ENCODE measurements around the gene PFKL. TPM values are rescaled to one million over a fixed set of nuclear protein-coding genes. Genes with fewer than 3 reads are reported as not detected.
"Not testable (repeated sequence)": the region's sequence is repeated elsewhere in the genome, so short reads cannot be mapped to it uniquely, and the experiment has no call there.

The PFKL gene
- total RNA-seq, 2 donors from 2014 or later, result 88.8 to 223 TPM

- ATAC-seq, result no peak
- Mint-ChIP-seq H3K9me3 (no peaks in the 10 kb centered on the region), H3K36me3 (no peaks in the 10 kb centered on the region), H3K27ac (no peak overlapping the region)
- no peak for DNase-seq (ENCODE audit: low spot score in 2 of 2)
These were observed 28.1 kb upstream of the PFKL start for GRCh38 chr21:44271558-44272283.

- DNase-seq (ENCODE audit: low spot score in 2 of 2) (no peak), ATAC-seq (no peak)
- H3K9me3 Mint-ChIP-seq, result no peaks in the 10 kb centered on the region
- no peak overlapping the region for H3K27ac Mint-ChIP-seq
- no peaks in the 10 kb centered on the region for H3K36me3 Mint-ChIP-seq
These were observed 27.5 kb upstream of the PFKL start for GRCh38 chr21:44272284-44272858.

- no peaks in the 10 kb centered on the region for H3K36me3 Mint-ChIP-seq
- ATAC-seq (no peak), DNase-seq (ENCODE audit: low spot score in 2 of 2) (no peak)
- no peak overlapping the region for H3K27ac Mint-ChIP-seq
- H3K9me3 Mint-ChIP-seq, result no peaks in the 10 kb centered on the region
These were observed 26.8 kb upstream of the PFKL start for GRCh38 chr21:44273046-44273445.

- no peak for ATAC-seq
- Mint-ChIP-seq H3K9me3 (no peaks in the 10 kb centered on the region), H3K36me3 (no peaks in the 10 kb centered on the region)
These were observed 24.8 kb upstream of the PFKL start for GRCh38 chr21:44275041-44275440.

DNA sequence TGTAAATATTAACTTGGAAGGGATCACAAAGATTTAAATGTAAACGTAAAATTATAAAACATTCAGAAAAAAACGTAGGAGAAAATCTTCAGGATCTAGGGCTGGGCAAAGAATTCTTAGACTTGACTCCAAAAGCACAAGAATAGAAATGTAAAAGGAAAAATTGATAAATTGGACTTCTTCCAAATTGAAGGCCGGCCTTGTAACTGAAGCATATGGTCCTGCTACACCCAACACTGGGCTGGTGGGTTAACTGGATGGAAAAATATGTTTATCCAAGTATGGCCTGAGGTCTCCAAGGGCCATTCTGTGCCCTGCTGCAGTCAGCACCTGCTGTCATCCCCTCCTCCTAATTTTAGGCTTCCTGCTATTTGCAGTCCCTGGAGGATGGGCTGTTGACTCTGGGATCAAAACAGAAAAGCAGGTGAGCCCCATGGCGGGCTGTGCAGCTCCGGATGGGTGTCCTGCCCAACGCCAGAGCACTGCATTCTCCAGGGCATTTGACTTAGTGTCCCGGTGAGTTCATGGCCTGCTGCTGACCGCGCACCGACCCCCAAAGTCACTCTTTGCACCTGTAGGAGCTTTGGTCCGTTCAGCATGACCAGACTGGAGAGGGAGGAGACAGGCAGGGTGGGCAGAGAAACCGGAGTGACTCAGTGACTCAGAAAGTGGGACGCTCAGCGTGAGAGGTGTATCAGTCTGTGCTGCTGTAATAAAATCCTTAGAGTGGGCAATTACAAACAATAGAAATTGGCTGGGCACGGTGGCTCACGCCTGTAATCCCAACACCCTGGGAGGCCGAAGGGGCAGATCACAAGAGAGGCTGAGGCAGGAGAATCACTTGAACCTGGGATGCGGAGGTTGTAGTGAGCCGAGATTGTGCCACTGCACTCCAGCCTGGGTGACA, 20.2 kb upstream of the PFKL start:
- Mint-ChIP-seq H3K27ac (no peak overlapping the region), H3K36me3 (no peaks in the 10 kb centered on the region), H3K9me3 (no peaks in the 10 kb centered on the region)
- ATAC-seq, result no peak
- DNase-seq (ENCODE audit: low spot score in 2 of 2), result no peak

More at GRCh38 chr21:44275041-44275440, 24.8 kb upstream of the PFKL start:
- no peak for DNase-seq (ENCODE audit: low spot score in 2 of 2)
- no peak overlapping the region for H3K27ac Mint-ChIP-seq

- DNase-seq (ENCODE audit: low spot score in 2 of 2) (no peak), ATAC-seq (no peak)
- Mint-ChIP-seq H3K36me3 (no peaks in the 10 kb centered on the region), H3K27ac (no peak overlapping the region), H3K9me3 (no peaks in the 10 kb centered on the region)
These were observed 18.1 kb upstream of the PFKL start for GRCh38 chr21:44281801-44282200.

GRCh38 chr21:44282370-44282769, 17.5 kb upstream of the PFKL start:
- no peak for DNase-seq (ENCODE audit: low spot score in 2 of 2)
- H3K9me3 Mint-ChIP-seq, result no peaks in the 10 kb centered on the region
- no peak overlapping the region for H3K27ac Mint-ChIP-seq
- no peak for ATAC-seq
- no peaks in the 10 kb centered on the region for H3K36me3 Mint-ChIP-seq

DNA sequence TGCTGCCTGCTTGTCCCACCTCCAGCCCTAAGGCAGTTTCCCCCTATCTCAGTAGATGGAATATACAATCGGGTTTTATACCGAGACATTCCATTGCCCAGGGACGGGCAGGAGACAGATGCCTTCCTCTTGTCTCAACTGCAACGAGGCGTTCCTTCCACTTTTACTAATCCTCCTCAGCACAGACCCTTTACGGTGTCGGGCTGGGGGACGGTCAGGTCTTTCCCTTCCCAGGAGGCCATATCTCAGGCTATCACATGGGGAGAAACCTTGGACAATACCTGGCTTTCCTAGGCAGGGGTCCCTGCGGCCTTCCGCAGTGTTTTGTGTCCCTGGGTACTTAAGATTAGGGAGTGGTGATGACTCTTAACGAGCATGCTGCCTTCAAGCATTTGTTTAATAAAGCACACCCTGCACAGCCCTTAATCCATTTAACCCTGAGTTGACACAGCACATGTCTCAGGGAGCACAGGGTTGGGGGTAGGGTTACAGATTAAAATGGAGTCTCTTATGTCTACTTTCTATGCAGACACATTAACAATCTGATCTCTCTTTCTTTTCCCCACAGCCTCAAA, 16.6 kb upstream of the PFKL start:
- not testable (repeated sequence) for H3K27ac Mint-ChIP-seq; H3K36me3 Mint-ChIP-seq; H3K9me3 Mint-ChIP-seq; ATAC-seq; DNase-seq (ENCODE audit: low spot score in 2 of 2)

GRCh38 chr21:44283948-44284347, 15.9 kb upstream of the PFKL start:
- Mint-ChIP-seq H3K27ac (no peak overlapping the region), H3K36me3 (no peaks in the 10 kb centered on the region), H3K9me3 (no peaks in the 10 kb centered on the region)
- ATAC-seq (no peak), DNase-seq (ENCODE audit: low spot score in 2 of 2) (no peak)

DNA sequence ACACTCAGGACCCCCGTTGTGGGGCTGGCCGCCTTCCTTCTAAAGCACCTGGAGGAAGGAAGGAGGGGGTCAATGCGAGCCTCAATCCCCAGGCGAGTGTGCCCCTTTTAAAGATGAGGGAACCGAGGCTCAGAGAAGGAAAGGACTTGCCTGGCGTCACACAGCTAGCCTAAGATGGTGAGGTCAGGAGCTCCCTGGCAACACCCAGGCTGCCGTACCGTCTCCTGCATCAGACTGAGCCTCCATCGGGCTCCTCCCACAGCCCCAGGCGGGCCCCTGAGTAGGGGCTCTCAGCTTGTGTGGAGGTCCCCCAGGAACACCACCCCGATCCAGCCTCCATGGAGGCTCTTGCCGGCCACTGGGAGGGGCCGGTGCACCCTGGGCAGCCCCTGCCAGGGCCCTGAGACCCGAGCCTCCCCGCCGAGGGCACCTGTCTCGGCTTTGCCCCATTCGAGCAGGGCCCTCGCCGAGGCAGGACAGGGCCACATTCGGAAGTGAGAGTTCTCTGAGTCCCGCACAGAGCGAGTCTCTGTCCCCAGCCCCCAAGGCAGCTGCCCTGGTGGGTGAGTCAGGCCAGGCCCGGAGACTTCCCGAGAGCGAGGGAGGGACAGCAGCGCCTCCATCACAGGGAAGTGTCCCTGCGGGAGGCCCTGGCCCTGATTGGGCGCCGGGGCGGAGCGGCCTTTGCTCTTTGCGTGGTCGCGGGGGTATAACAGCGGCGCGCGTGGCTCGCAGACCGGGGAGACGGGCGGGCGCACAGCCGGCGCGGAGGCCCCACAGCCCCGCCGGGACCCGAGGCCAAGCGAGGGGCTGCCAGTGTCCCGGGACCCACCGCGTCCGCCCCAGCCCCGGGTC, 14.5 kb upstream of the PFKL start, which contains the start of gene AIRE:
Gene AIRE, plus strand, starts transcription at position 739 of the 855 bp plus-strand sequence. CDS start 131 bp downstream, outside the sequence.
- Mint-ChIP-seq H3K36me3 (no peaks in the 10 kb centered on the region), H3K27ac (no peak within 1 kb of the TSS), H3K9me3 (no peaks in the 10 kb centered on the region)
- DNase-seq (ENCODE audit: low spot score in 2 of 2), result no peak
- no peak for ATAC-seq

GRCh38 chr21:44286086-44286715, 13.7 kb upstream of the PFKL start:
- ATAC-seq, result no peak
- Mint-ChIP-seq H3K9me3 (no peaks in the 10 kb centered on the region), H3K36me3 (no peaks in the 10 kb centered on the region), H3K27ac (no peak overlapping the region)
- no peak for DNase-seq (ENCODE audit: low spot score in 2 of 2)

- Mint-ChIP-seq H3K36me3 (no peaks in the 10 kb centered on the region), H3K27ac (no peak overlapping the region), H3K9me3 (no peaks in the 10 kb centered on the region)
- ATAC-seq, result no peak
- no peak for DNase-seq (ENCODE audit: low spot score in 2 of 2)
These were observed 12.9 kb upstream of the PFKL start for GRCh38 chr21:44286716-44287632.

GRCh38 chr21:44288251-44289110, 11.4 kb upstream of the PFKL start:
- no peaks in the 10 kb centered on the region for H3K9me3 Mint-ChIP-seq
- H3K36me3 Mint-ChIP-seq, result no peaks in the 10 kb centered on the region
- no peak overlapping the region for H3K27ac Mint-ChIP-seq
- DNase-seq (ENCODE audit: low spot score in 2 of 2), result no peak
- no peak for ATAC-seq

- no peak for ATAC-seq
- H3K36me3 Mint-ChIP-seq, result no peaks in the 10 kb centered on the region
- no peak overlapping the region for H3K27ac Mint-ChIP-seq
- DNase-seq (ENCODE audit: low spot score in 2 of 2), result no peak
- H3K9me3 Mint-ChIP-seq, result no peaks in the 10 kb centered on the region
These were observed 10.4 kb upstream of the PFKL start for GRCh38 chr21:44289381-44290010.

Data from activated naive CD4-positive, alpha-beta T cell treated with anti-CD3 and anti-CD28 coated beads, Interleukin-2, amount 50 U/mL, for 72 hours (primary cell).